GM18505 (cell line): ENCODE results near the gene NDUFAF3.
A peak's percentile ranks its signal among the peaks of the same experiment; 100 is the strongest.

Experiments
- ATAC-seq: cut with Tn5 transposase; IDR thresholded peaks from one replicate; pipeline ENCODE4 v1.9.1; 2021; ENCODE audit not compliant: unreplicated experiment
- POLR2A ChIP-seq: IDR thresholded peaks from 4 replicates; pipeline ENCODE4 v1.6.1; 2011; ENCODE audit warnings: borderline replicate concordance; ENCODE audit not compliant: insufficient read depth, insufficient read length; ENCODE audit errors: extremely low read depth

NDUFAF3 gene

DNA sequence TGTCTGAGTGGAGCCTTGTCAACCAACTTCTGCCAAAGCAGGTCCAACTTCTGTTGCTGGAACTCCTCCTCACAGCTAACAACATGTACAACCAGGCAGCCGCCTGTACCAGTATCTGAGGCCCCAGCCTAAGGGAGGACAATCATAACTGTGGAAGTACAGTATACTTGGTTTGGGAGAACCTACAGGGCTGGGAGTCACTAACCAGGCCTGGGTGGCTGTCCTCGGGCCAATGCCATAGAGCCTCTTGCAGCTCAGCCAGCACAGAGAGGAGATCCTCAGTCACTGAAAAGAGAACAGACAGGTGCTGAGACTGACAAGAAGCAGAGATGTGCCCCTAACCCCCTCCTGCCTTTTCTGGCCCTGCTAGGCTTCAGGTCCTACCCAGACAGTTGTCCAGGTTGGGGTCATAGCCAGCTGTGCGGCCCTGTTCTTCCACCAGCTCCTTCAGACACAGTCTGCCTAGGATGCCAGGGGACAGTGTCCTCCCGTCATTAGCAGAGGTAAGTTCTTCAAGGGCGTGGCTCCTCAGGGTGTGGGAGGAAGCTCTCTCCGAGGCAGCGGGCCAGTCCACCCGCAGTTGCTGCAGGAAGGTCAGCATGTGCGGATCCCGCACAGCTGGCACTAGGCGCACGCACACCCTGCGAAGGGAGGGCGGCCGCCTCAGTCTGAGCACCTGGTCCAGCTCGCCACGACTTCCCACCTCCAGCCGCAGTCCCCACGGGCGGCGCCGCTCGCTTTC is 4.5 kb upstream of the NDUFAF3 start:
- ATAC-seq: no peak
- TF ChIP-seq POLR2A: no peak

DNA sequence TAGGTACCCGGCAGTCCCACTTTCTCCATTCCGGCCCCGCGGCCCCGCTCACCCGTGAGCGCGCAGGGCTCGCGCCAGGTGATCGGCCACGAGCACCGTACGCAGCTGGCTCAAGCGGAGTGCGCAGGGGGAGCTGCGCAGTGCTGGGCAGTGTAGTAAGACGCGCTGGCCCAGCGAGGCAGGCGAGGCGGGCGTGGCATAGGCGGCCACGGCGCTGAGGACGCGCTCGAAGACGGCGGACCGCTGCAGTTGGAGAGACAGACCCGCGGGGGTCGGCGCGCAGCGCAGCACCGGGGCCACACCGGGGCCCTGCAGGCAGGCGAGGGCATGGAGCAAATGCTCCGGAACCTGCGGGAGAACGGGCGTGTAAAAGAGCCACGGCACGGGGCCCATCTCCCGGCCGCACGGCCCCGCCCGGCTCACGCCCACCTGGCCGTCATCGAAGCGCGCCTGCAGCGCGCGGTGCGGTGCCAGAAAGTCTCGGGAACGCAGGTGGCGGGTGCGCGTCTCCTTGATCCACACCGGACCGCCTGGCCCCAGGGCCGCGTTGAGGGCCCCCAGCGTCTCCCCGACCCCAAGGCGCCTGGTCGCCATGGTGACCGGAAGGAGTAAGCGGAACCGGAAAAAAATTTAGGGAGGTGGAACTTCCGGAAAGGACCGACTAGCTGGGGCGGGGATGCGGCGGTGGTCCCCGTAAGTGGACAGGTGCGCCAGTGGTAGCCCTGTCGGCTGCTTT is 3.8 kb upstream of the NDUFAF3 start, which contains the start of gene DALRD3:
DALRD3 (minus strand) TSS at position 610 of the 736 bp plus-strand sequence; CDS start at position 594, 16 bp downstream.
- TF ChIP-seq POLR2A: peak; percentile 73
- no peak for ATAC-seq

DNA sequence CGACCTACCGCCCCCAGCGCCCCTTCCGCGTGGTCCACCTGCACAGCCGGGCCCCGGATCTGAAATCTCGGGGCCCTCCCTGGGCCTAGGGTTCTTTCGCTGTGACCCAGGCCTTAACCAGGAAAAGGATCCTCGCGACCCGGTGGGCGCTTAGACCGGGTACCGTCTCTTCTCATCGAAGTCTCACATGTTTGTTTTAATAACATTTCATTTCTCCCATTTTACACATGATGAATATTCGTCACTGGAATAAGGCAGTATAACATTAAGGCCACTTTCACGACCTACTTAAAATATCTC is 3.3 kb upstream of the NDUFAF3 start:
- ATAC-seq: no peak
- TF ChIP-seq POLR2A: no peak

DNA sequence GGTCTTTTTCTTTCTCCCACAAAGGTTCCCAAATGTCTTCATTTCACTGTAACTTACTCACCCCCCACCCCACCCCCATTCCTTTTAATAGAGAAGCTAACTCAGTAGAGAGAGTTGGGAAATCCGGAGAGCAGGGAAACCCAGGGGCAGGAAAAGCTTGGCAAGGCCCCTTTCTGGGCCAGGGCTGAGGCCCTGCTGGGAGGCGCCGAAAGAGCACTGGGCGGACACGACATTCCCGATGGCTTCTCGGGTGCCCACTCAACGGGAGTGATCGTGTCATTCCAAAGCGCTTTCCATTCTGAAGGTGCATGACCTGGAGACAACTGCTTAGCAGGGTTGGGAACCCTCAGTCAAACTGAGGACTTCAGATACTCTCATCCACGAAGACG is 2.0 kb upstream of the NDUFAF3 start:
- TF ChIP-seq POLR2A: no peak
- ATAC-seq: no peak

DNA sequence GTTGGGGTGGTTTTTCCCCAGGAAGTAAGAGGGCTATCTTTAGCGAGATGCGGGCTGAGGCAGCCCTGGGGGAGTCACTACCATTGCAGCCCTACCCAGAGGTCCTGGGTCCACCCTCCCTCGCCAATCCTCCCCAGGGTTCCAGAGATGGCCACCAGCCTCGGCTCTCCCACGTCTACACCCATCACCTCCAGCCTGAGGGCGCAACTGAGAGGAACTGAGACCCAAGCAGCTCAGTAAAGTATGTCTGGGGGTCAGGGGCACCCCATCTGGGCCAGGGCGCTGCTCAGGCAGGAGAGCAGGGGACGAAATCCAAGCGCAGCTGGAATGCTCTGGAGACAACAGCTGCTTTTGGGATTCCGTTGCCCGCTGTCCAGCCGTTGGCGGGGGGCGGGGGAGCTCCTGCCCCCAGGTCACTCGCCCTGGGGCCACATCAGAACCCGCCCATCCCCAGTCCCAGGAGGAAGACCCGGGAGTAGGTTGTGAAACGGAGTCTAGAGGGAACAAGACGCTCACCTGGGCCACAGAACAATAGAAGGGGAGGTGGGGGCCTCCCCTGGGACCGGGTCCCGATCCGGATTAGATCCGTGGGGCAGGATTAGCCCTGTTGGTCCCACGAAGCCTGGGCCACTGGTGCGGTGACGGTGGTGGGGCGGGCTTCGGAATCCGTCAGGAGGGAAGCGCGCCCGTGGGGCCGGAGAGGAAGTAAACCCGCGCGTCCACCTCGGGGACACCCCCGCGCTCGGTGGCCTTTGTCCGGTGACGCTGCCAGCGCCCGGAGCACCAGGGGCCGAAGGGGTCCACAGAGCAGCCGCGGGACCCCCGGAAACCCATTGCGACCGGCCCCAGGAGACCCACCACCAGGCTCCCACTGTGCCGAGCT is 1.4 kb upstream of the NDUFAF3 start:
- ATAC-seq: peak; percentile 3
- peak; percentile 51 for TF ChIP-seq POLR2A

DNA sequence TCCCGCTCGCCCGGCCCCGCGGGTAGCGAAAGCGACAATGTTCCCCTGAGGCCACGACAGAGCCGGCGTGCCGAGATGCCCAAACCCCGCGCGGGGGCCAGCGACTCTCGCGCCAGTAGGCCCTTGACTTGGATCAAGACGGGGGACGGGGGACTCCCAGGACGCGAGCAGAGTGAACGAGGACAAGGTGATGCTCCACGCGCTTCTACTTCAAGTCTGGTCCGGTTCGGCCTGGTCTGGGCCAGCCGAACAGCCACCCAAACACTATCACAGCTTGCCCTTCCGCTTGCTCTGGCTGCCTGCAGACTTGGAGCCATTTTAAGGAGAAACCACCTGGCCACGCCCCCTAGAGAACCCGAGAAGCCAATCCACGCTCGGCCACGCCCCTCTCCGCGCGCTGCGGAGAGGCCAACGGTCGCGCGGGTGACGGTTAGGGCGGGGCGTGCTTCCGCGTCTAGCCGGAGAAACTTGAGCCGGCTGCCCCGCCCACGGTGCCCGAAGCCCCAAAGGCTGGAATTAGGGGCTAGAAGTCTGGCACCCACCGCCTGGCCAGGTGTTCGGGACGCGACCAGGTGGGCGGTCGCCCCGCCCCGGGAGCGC is 608 bp upstream of the NDUFAF3 start:
- peak; percentile 100 for TF ChIP-seq POLR2A
- ATAC-seq: peak; percentile 51

DNA sequence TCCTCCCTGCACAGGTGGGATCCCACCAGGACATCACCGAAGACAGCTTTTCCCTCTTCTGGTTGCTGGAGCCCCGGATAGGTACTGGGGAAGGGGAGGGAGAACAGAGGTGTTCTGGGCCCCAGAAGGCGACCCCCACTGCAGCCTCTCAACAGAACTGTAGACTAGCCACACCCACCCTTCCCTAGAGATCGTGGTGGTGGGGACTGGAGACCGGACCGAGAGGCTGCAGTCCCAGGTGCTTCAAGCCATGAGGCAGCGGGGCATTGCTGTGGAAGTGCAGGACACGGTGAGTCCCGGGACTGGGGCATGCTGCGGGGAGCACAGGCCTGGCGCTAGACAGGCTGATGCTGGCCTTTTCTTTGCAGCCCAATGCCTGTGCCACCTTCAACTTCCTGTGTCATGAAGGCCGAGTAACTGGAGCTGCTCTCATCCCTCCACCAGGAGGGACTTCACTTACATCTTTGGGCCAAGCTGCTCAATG is 809 bp downstream of the NDUFAF3 start:
- ATAC-seq: no peak
- TF ChIP-seq POLR2A: peak; percentile 33

DNA sequence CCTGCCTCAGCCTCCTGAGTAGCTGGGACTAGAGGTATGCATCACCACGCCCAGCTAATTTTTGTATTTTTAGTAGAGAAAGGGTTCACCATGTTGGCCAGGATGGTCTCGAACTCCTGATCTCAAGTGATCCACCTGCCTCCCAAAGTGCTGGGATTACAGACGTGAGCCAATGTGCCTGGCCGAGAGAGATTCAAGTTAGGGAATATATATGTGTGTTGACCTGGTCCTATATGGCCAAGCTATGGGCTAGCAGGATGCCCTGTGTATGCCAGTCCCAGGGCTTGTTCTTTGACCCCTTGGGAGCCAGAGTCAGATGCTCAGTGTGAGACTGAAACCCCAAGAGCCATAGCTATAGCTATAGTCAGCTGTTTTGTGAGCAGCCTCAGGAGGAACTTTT is 1.9 kb downstream of the NDUFAF3 start:
- no peak for ATAC-seq
- no peak for TF ChIP-seq POLR2A

DNA sequence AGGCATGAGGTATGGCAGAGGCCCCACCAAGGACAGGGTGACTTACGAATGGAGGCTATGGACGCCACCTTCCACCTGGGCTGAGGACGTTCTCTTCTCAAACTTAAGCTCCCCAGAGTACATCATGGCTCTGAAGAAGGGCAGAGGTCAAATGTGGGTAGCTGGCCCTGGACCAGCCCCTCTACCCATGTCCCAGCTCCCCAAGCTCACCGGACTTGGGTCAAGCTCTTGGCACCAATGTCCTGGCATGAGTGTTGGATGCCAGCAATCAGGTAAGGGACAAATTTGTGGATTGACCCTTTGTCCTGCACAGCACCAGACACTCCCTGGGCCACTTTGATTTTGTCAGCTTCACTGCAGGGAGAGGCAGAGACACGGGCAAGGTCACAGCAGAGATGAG is 2.5 kb downstream of the NDUFAF3 start:
- no peak for ATAC-seq
- TF ChIP-seq POLR2A: no peak

DNA sequence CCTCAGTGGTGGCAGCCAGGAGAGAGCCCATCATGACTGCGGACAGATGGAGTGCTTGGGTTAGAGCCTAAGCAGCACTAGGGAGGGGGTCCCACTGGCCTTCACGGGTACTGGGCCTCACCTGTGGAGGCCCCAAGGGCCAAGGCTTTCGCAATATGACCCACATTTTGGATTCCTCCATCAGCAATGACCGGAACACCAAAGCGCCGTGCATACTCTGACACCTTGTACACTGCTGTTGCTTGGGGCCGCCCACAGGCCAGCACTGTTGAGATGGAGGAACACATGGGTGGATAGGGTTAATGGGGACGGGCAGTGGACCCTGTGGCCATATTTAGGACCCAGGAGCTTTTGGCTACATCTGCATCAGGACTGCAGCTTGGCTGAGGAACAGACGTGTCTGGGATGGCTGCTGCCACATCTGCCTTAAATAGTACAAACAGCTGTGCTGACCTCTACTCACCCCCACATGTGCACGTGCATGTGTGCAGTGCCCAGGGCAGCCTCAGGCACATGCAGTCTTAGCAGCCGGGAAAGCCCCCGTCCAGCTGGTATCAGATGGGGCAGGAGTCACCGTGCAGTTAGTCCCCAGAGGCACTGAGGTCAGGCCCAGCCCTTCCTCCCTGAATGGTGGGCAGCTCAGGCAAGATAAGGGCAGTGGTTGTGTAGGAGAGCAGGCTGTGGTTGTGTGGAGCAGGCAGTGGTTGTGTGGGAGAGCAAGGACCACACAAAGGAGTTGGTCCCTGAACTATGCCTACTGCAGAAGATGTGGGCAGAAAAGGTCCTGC is 3.3 kb downstream of the NDUFAF3 start:
- TF ChIP-seq POLR2A: peak; percentile 42

DNA sequence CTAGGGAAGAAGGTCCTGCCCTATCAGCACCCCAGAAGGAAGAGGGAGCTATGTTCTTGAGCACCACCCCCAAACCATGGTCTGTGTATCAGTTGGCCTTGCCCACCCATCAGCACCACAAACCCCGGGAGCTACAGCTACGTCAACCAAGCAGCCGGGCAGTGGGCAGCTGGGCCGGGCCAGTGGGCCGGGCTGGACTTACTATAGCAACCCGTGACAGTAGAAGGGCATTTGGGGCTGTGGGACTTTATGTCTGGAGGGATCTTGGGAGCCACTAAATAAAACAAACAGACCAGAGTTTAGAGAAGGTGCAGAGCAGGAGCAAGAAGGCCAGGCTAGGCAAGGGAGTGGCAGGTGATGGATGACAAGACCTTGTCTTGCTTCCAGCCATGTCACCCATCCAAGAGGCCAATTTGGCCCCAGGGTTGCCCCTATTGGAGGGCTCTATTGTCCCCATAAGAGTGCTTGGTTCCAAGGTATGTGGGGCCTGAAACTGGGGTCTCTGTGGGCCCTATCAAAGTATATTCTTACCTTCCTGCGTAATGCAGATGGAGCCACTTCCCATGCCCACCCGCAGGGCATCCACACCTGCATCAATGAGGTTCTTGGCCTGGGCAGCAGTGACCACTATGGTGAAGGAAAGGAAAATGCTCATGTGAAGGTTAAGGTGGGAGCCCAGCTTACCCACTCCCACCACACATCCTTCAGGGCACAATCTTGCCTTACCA is 4.0 kb downstream of the NDUFAF3 start:
- no peak for ATAC-seq
- TF ChIP-seq POLR2A: no peak

More for the DNA sequence above, 3.3 kb downstream of the NDUFAF3 start:
- ATAC-seq: no peak

DNA sequence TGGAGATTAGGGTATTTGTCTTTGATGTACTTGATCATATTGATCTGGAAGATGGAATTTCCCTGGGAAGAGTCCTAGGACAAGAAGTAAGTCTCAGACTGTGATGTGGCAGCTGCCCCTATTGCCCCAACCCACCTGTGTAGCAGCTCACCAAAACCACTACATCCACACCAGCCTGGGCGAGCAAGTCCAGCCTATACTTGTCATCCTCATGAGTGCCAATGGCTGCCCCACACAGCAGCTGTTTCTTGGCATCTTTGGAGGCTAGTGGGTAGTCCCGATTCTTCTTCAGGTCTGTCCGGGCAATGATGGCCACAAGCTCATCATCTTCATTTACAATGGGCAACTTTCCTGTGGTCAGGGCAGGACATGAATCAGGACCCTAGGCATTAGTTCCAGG is 4.6 kb downstream of the NDUFAF3 start:
- no peak for ATAC-seq
- TF ChIP-seq POLR2A: peak; percentile 38
